Measurements from ENCODE around the gene CH25H.

Gene CH25H

DNA sequence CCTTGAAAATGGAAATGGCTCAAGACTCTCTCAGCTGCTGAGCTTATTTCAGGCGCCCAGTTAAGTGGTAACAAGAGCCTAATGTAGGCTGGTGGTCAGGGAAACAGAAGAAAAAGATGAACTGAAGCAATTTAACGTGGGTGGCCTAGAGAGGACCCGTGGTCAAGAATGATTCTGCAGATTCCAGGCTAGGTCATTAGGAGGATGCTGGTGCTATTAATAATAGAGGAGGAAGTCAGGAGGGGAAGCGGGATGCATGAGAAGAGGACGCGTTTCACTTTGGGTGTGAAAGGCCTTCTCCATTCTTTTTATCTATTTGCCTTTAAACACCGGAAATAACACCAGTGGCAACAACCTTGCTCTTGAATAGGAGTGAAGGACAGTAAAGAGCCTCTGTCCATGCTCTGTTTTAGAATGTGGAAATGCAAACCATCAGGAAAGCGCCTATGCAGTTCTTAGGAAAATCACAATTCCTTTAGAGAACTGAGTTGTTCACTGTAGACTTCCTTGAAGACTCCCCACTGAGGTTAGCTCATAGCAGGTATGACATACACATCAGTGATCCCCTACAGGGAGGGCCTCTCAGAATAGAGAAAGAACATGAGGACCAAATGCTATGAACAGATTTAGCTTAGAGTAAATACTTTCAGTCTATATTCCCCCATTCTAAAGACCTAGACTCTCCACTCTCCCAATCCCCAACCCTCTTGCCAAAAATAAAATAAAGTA lies 35.9 kb upstream of the CH25H start:
- no peaks in the 10 kb centered on the region for H3K27me3 ChIP-seq
- H3K4me1 ChIP-seq, result no peaks in the 10 kb centered on the region
- no peak overlapping the region for H3K27ac ChIP-seq
- intact Hi-C loops (cut with DNase I; ENCODE audit: low total_unique reads), result no loop called here
- peaks cover 0 to 31% (median 9%) of the 10 kb centered on the region in 3 donors for H3K36me3 ChIP-seq
- H3K9me3 ChIP-seq, result no peaks in the 10 kb centered on the region
- no peak for DNase-seq
- TF ChIP-seq, protein P1, sequence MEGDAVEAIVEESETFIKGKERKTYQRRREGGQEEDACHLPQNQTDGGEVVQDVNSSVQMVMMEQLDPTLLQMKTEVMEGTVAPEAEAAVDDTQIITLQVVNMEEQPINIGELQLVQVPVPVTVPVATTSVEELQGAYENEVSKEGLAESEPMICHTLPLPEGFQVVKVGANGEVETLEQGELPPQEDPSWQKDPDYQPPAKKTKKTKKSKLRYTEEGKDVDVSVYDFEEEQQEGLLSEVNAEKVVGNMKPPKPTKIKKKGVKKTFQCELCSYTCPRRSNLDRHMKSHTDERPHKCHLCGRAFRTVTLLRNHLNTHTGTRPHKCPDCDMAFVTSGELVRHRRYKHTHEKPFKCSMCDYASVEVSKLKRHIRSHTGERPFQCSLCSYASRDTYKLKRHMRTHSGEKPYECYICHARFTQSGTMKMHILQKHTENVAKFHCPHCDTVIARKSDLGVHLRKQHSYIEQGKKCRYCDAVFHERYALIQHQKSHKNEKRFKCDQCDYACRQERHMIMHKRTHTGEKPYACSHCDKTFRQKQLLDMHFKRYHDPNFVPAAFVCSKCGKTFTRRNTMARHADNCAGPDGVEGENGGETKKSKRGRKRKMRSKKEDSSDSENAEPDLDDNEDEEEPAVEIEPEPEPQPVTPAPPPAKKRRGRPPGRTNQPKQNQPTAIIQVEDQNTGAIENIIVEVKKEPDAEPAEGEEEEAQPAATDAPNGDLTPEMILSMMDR (IDR thresholded peaks at IDR 0.05), result no peak
- no peak overlapping the region for H3K4me3 ChIP-seq

DNA sequence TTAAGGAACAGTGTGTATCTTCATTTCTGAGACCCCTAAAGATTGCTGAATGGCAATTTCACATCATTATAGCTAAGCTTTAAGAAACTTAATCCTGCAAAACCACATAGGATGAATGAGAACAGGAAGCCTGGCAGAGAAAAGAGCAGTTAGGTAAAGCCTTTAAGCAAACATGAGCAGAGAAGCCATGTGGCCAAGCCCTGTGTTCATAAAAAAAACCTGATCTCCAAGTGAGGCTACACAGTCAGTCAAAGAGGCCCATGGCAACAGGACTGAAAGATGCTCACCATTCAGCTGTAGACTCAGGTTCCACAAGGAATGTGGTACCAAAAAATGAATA lies 35.2 kb upstream of the CH25H start:
- no peaks in the 10 kb centered on the region for H3K27me3 ChIP-seq
- H3K36me3 ChIP-seq, result peaks cover 0 to 31% (median 9%) of the 10 kb centered on the region in 3 donors
- no peak overlapping the region for H3K4me3 ChIP-seq
- DNase-seq, result no peak
- H3K27ac ChIP-seq, result no peak overlapping the region
- no peaks in the 10 kb centered on the region for H3K4me1 ChIP-seq
- TF ChIP-seq, protein P1 (IDR thresholded peaks at IDR 0.05), result no peak
- no peaks in the 10 kb centered on the region for H3K9me3 ChIP-seq
- intact Hi-C loops (cut with DNase I; ENCODE audit: low total_unique reads), result no loop called here

- no peak for DNase-seq
- H3K36me3 ChIP-seq, result peaks cover 0 to 31% (median 9%) of the 10 kb centered on the region in 3 donors
- no peak overlapping the region for H3K27ac ChIP-seq
- intact Hi-C loops (cut with DNase I; ENCODE audit: low total_unique reads), result no loop called here
- TF ChIP-seq, protein P1 (IDR thresholded peaks at IDR 0.05), result no peak
- H3K4me1 ChIP-seq, result no peaks in the 10 kb centered on the region
- H3K9me3 ChIP-seq, result no peaks in the 10 kb centered on the region
- H3K4me3 ChIP-seq, result no peak overlapping the region
- H3K27me3 ChIP-seq, result no peaks in the 10 kb centered on the region
These were observed 34.6 kb upstream of the CH25H start for GRCh38 chr10:89241486-89242344.

GRCh38 chr10:89241026-89241425 lies 33.9 kb upstream of the CH25H start:
- no peaks in the 10 kb centered on the region for H3K9me3 ChIP-seq
- H3K36me3 ChIP-seq, result peaks cover 0 to 31% (median 9%) of the 10 kb centered on the region in 3 donors
- no peak overlapping the region for H3K4me3 ChIP-seq
- no peaks in the 10 kb centered on the region for H3K27me3 ChIP-seq
- no peak for DNase-seq
- intact Hi-C loops (cut with DNase I; ENCODE audit: low total_unique reads), result no loop called here
- TF ChIP-seq, protein P1 (IDR thresholded peaks at IDR 0.05), result no peak
- no peaks in the 10 kb centered on the region for H3K4me1 ChIP-seq
- no peak overlapping the region for H3K27ac ChIP-seq

DNA sequence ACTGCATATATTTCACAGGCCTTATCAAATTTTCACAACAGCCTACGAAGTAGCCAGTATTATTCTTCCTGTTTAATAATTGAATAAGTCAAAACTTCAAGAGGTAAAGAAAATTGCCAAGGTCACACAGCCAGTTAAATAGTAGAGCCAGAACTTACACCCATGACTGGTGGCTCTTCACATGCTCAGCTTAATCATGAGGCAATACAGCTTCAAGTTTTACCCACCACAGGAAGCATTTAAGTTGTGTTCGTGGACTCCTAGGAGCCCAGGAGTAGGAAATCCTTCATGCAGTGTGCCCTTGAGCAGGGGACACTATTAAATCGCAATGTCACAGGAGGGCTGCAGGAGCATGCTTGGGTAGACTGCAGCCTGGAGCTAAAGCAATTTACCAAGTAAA lies 33.4 kb upstream of the CH25H start:
- intact Hi-C loops (cut with DNase I; ENCODE audit: low total_unique reads), result no loop called here
- no peak for DNase-seq
- Histone ChIP-seq H3K27ac (no peak overlapping the region), H3K4me3 (no peak overlapping the region), H3K4me1 (no peaks in the 10 kb centered on the region), H3K36me3 (peaks cover 0 to 31% (median 10%) of the 10 kb centered on the region in 3 donors), H3K27me3 (no peaks in the 10 kb centered on the region), H3K9me3 (no peaks in the 10 kb centered on the region)
- TF ChIP-seq, protein P1 (IDR thresholded peaks at IDR 0.05), result no peak
